Activated CD4-positive, CD25-positive, alpha-beta regulatory T cell treated with anti-CD3 and anti-CD28 coated beads, Interleukin-2, amount 50 U/mL, for 24 hours (primary cell): ENCODE measurements around the gene KLC3.
A peak's percentile ranks its signal among the peaks of the same experiment; 100 is the strongest.

Experiments used
- ATAC-seq, 2 donors: fragments of 150-1000 bp; cut with Tn5 transposase; one replicate each; pipeline ENCODE4 v1.10.0; 2021; ENCODE audit warnings: mild to moderate bottlenecking in 1 of 2, moderate library complexity in 1 of 2

Gene KLC3

DNA sequence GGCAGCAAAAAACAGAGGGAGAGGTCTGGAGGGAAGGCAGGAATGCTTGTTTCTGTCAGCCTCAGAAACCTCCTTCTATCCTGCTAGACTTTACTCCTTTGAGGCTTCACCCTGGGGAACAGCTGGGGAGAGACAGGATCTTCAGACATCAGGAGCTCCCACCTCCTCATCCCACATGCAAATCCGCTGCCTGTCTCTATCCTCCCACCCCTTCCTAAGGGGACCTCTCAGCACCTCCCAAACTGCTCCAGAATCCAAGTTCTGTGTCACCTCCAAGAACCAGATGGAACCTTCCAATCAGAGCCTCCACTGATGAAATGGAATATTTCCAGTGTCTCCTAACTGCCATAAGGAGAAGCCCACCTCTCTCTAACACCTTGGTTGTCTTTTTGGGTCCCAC lies 39.6 kb downstream of the KLC3 start:
- no peak for ATAC-seq

DNA sequence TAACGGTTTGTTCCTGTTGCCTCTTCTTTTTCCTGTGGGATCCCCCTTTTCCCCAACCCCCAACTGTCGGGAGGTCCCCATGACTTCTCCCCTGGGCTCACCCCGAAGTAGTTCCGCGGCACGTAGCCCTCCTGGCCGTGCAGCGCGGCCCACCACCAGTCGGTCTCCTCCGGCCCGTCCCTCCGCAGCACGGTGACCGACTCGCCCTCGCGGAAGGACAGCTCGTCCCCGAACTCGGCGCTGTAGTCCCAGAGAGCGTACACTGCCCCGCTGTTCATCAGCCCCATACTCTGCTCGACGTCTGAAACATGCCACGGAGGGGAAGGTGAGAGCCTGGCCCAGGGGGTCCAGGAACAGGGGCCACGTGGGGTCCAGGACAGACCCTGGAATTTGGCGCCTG lies 41.9 kb downstream of the KLC3 start:
- ATAC-seq, result no peak

DNA sequence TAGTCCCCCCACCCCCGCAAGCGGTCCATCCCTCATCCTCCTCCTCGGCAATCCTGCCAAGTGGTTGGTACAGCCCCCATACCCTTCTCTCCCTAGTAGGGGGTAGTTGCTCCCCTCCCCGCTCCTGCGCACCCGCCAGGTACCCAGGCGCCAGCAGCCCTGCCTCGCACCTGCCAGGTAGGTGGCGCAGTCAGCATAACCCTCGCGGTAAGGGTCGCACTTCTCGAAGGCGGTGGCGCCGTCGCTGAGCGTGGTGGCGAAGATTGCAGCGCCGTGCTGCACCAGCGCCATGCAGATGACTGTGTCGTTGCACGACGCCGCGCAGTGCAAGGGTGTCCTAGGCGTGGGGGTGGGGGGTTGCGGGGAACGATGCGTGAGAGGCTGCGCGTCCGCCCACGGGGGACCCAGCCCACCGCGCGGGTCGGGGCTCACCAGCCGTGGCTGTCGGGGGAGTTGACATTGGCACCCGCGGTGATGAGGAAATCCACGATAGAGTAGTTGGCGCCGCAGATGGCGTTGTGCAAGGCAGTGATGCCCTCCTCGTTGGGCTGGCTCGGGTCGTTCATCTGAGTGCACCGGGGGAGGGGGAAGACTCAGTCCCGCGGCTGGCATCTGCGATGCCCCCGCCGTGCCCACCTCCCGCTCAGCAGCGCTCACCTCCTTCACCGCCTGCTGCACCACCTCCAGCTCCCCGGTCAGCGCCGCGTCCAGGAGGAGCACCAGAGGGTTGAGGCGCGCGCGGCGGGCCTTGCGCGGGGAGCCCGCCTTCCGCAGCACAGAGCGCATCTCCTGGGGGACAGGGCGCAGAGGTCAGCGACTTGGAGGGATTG lies 45.1 kb downstream of the KLC3 start:
- peak in 1 of 2 donors; percentile 25 for ATAC-seq

DNA sequence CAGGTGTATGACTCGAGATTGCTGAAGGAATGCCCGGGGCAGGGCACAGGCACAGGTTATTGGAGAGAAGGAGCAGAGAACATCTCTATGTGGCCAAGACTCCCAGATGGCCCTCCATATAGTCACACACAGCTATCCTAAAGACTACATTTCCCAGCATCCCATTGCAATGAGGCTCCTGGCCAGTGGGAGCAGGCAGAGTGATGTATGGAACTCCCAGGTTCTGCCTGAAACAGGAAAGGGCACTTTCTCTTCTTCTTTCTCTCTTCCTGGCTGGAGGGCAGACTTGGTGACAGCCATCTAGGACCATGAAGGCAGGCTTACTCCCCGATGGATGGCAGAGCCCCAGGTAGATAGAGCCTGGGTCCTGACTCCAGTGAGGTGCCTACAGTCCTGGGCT lies 50.8 kb downstream of the KLC3 start:
- no peak for ATAC-seq

DNA sequence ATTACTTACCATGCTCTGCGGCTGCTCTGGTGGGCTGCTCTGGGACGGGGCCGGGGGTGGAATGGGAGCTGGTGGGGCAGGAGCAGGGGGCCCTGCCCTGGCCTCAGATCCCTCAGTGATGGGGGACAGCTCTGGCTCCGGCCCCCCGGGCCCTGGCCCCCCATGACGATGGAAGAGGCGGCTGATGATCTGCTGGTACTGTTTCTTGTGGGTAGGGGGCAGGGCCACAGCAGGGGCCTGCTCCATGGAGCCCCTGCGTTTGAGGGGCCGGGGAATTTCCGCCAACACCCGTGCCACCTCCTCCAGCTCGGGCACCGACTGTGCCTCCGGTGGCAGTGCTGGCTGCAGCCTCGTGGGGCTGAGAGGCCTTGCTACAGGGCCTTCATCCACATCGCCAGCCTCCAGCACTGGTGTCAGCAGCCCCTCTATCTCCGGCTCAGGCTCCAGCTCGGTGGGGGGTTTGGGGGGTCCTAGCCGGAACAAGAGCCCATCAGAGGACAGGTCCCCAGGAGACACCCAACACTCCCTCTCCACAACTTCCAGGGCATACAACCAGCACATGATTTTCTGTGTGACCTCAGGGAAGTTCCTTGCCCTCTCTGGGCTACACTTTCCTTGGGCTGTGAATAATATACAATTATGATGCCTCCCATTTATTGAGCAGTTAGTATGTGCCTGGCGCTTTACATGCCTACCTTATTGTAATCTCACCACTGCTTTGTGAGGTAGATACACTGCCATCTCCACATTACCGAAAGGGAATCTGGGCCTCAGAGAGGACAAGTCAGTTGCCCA lies 51.5 kb downstream of the KLC3 start:
- no peak for ATAC-seq

DNA sequence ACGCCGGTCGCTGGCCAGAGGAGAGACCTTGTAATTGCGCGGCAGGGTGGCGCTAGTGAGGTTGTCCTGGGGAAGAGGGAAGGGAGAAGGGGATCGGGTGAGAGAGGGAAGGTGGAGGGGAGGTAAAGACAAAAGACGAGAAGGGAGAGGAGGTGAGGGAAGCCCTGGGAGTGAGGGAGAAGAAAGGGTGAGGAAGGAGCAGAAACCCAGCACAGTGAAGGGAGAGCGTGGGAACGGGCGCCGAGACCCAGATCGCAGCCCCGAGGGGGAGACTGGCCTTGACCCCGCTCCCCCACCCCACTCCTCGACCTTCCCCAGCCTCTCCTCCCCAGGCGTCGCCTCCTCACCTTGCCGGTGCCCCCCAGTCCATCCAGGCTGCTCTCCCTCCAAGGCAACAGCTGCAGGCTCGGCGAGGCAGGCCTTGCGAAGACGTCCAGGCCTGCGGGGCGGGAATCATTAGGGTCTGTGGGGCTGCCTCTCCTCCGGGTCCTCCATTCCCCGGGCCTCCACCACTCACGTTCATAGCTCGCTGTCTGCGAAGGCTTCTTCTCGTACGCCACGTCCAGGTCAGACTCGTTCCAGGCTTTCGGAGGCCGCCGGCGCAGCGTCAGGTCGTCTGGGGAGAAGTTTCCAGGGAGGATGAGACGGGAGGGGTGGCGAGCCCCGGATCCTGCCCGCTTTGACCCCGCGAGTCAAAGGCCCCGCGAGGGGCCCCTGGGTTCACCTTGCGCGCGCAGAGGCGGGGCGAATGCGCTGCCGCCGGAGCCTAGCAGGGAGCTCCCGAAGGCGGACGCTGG lies 55.5 kb downstream of the KLC3 start:
- ATAC-seq, result peak in 1 of 2 donors; percentile 24

DNA sequence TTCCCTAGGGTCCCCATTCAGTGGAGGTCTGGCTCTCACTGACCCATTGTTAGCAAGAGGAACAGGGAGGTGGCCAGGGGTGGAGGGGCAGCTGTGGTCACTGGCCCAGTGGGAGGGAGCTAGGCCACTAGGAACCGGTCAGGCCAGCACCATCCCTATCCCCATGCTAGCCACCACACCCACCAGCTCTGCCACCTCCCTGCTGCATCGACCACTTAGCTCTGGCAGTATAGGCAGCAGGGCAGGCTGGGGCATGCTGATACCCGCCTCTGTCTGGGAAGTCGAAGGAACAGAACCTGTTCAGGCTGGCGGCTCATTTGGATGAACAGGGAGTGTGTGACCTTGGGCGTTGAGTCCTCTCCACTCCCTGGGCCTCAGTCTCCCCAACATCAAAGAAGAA lies 59.6 kb downstream of the KLC3 start:
- no peak for ATAC-seq
